OCI-LY1 (cell line): ENCODE results near the gene MACROD2.

Source experiments
- CTCF ChIP-seq: fragments of 200-600 bp; sonication (generic), shearing (Covaris generic); IDR thresholded peaks from 2 replicates; pipeline ENCODE4 v1.5.1; 2017; ENCODE audit warnings: mild to moderate bottlenecking, antibody characterized with exemption, low read length, moderate library complexity, mixed read lengths
- EZH2 ChIP-seq: fragments of 200-600 bp; sonication (generic), shearing (Covaris generic); IDR thresholded peaks from 2 replicates; pipeline ENCODE4 v1.8.0; 2017; ENCODE audit warnings: borderline replicate concordance, mixed run types, mild to moderate bottlenecking, antibody characterized with exemption, low read length, moderate library complexity, mixed read lengths

GRCh38 chr20:15596220-15596890 lies 1601.0 kb downstream of the MACROD2 start:
- TF ChIP-seq EZH2 (no peak), CTCF (no peak)
